H1 (cell line): ENCODE data around the gene CACNA1B. TPM values are rescaled to one million over a fixed set of nuclear protein-coding genes. Genes with fewer than 3 reads are reported as not detected.

ENCODE experiments used
- CEBPB ChIP-seq: IDR thresholded peaks from 2 replicates; pipeline ENCODE4 v1.6.1; 2012; ENCODE audit warnings: low read depth, low read length
- EGR1 ChIP-seq: IDR thresholded peaks from 2 replicates; pipeline ENCODE4 v1.6.1; 2011; ENCODE audit warnings: low read depth, low read length, borderline replicate concordance
- EZH2 ChIP-seq: fragments of 200-600 bp; sonication (generic); IDR thresholded peaks from 2 replicates; pipeline ENCODE4 v1.7.1; 2012; ENCODE audit warnings: low read depth, mild to moderate bottlenecking, moderate library complexity, low read length, inconsistent platforms; ENCODE audit not compliant: severe bottlenecking
- KDM4A ChIP-seq: IDR thresholded peaks from one replicate; pipeline ENCODE4 v1.7.1; 2012; ENCODE audit warnings: low read depth, mild to moderate bottlenecking, moderate library complexity, low read length, inconsistent platforms; ENCODE audit not compliant: severe bottlenecking
- NANOG ChIP-seq: IDR thresholded peaks from 2 replicates; pipeline ENCODE4 v1.6.1; 2011; ENCODE audit warnings: low read length, low read depth, mild to moderate bottlenecking, inconsistent platforms; ENCODE audit not compliant: insufficient read depth, poor library complexity, severe bottlenecking
- RBBP5 ChIP-seq: IDR thresholded peaks from 2 replicates; pipeline ENCODE4 v1.7.1; 2012; ENCODE audit warnings: low read depth, mild to moderate bottlenecking, inconsistent platforms, low read length, moderate library complexity, borderline replicate concordance
- RFX5 ChIP-seq: IDR thresholded peaks from 2 replicates; pipeline ENCODE4 v1.6.1; 2011; ENCODE audit warnings: low read depth, low read length, improper control_type of control experiment, borderline replicate concordance
- SP4 ChIP-seq: IDR thresholded peaks from 2 replicates; pipeline ENCODE4 v1.6.1; 2012; ENCODE audit warnings: low read length, inconsistent platforms
- TAF7 ChIP-seq: optimal IDR thresholded peaks from 2 replicates; pipeline ENCODE3; 2011; ENCODE audit warnings: low read depth, mild to moderate bottlenecking, inconsistent platforms, low read length, moderate library complexity, borderline replicate concordance
- polyA plus RNA-seq, 7 experiments: library from polyadenylated mRNA; depleted of rRNA in 3 of 7; stranded (reverse) in 5 of 7; unstranded in 2 of 7; fragments of >200 nt in 5 of 7; fragments of 200-250 nt in 2 of 7; gene quantifications; 1 replicate in 5 of 7; 2 replicates in 1 of 7; 4 replicates in 1 of 7; pipeline versions ENCODE4 v1.2.1 to v1.2.3, GENCODE V29; 2011 to 2013; ENCODE audit warnings: missing spikeins in 2 of 7, mixed read lengths in 2 of 7
- total RNA-seq: library from RNA; stranded (reverse); fragmentation: NEBNext Ultra II Directional; extraction: Animal tissue kit (Norgen Biotek cat#: 25700); gene quantifications from 2 replicates; pipeline ENCODE4 v1.2.1, GENCODE V29; 2021
- TF ChIP-seq, protein P1 (sequence below): fragments of 300-600 bp; sonication (generic); IDR thresholded peaks from 2 replicates; pipeline ENCODE4 v1.7.1; 2012; ENCODE audit warnings: low read length, moderate library complexity, mild to moderate bottlenecking, inconsistent platforms; ENCODE audit not compliant: insufficient replicate concordance

Gene CACNA1B
- total and polyA plus RNA-seq, 2 of the 8 experiments (the other 6 are each of a cell fraction or from before 2014, with no cell fraction given), result 1.5 to 5.7 TPM

DNA sequence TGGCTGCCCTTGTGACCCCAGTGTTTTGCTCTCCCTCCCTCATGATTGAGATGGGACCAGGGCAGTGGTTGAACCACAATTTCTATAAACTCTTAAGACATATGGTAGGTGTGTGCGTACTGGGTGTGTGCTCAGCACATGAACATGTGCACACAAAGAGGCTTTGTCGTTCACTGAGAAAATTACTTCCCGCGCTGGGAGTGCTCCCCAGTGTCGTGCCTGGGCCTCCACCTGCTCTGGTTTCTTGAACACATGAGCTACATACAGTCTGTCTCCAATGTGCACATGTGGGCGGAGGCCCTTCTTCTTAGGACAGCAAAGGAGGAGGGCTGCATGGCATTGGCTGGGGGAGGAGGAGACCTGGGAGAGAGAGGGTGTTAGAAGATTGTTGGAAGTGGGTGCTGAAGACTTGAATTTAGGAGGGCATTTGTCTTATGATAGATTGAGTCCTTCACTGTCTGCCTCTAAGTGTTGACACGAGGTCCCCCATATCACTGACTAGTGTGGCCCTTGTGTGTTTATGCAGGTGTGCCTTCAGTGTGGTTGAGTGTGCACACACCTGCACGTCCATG, 170.0 kb downstream of the CACNA1B start (continued):
- TF ChIP-seq, protein P1, sequence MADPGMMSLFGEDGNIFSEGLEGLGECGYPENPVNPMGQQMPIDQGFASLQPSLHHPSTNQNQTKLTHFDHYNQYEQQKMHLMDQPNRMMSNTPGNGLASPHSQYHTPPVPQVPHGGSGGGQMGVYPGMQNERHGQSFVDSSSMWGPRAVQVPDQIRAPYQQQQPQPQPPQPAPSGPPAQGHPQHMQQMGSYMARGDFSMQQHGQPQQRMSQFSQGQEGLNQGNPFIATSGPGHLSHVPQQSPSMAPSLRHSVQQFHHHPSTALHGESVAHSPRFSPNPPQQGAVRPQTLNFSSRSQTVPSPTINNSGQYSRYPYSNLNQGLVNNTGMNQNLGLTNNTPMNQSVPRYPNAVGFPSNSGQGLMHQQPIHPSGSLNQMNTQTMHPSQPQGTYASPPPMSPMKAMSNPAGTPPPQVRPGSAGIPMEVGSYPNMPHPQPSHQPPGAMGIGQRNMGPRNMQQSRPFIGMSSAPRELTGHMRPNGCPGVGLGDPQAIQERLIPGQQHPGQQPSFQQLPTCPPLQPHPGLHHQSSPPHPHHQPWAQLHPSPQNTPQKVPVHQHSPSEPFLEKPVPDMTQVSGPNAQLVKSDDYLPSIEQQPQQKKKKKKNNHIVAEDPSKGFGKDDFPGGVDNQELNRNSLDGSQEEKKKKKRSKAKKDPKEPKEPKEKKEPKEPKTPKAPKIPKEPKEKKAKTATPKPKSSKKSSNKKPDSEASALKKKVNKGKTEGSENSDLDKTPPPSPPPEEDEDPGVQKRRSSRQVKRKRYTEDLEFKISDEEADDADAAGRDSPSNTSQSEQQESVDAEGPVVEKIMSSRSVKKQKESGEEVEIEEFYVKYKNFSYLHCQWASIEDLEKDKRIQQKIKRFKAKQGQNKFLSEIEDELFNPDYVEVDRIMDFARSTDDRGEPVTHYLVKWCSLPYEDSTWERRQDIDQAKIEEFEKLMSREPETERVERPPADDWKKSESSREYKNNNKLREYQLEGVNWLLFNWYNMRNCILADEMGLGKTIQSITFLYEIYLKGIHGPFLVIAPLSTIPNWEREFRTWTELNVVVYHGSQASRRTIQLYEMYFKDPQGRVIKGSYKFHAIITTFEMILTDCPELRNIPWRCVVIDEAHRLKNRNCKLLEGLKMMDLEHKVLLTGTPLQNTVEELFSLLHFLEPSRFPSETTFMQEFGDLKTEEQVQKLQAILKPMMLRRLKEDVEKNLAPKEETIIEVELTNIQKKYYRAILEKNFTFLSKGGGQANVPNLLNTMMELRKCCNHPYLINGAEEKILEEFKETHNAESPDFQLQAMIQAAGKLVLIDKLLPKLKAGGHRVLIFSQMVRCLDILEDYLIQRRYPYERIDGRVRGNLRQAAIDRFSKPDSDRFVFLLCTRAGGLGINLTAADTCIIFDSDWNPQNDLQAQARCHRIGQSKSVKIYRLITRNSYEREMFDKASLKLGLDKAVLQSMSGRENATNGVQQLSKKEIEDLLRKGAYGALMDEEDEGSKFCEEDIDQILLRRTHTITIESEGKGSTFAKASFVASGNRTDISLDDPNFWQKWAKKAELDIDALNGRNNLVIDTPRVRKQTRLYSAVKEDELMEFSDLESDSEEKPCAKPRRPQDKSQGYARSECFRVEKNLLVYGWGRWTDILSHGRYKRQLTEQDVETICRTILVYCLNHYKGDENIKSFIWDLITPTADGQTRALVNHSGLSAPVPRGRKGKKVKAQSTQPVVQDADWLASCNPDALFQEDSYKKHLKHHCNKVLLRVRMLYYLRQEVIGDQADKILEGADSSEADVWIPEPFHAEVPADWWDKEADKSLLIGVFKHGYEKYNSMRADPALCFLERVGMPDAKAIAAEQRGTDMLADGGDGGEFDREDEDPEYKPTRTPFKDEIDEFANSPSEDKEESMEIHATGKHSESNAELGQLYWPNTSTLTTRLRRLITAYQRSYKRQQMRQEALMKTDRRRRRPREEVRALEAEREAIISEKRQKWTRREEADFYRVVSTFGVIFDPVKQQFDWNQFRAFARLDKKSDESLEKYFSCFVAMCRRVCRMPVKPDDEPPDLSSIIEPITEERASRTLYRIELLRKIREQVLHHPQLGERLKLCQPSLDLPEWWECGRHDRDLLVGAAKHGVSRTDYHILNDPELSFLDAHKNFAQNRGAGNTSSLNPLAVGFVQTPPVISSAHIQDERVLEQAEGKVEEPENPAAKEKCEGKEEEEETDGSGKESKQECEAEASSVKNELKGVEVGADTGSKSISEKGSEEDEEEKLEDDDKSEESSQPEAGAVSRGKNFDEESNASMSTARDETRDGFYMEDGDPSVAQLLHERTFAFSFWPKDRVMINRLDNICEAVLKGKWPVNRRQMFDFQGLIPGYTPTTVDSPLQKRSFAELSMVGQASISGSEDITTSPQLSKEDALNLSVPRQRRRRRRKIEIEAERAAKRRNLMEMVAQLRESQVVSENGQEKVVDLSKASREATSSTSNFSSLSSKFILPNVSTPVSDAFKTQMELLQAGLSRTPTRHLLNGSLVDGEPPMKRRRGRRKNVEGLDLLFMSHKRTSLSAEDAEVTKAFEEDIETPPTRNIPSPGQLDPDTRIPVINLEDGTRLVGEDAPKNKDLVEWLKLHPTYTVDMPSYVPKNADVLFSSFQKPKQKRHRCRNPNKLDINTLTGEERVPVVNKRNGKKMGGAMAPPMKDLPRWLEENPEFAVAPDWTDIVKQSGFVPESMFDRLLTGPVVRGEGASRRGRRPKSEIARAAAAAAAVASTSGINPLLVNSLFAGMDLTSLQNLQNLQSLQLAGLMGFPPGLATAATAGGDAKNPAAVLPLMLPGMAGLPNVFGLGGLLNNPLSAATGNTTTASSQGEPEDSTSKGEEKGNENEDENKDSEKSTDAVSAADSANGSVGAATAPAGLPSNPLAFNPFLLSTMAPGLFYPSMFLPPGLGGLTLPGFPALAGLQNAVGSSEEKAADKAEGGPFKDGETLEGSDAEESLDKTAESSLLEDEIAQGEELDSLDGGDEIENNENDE, result no peak
- TF ChIP-seq EGR1 (no peak), SP4 (no peak), EZH2 (no peak), KDM4A (no peak), CEBPB (no peak), NANOG (no peak), RFX5 (no peak), RBBP5 (no peak), TAF7 (no peak)
- TF ChIP-seq, all 59 proteins: peak for 0
